H1 (cell line): ENCODE results near the gene GTSE1. TPM values are rescaled to one million over a fixed set of nuclear protein-coding genes. Genes with fewer than 3 reads are reported as not detected.

ENCODE experiments used
- CTCF ChIA-PET: fragments of 300-600 bp; sonication (Branson Sonifier 250); formaldehyde crosslinking; loops from one replicate; lab custom pipeline; 2021; ENCODE audit not compliant: partially characterized antibody; lab: Charles Lee
- POLR2A ChIA-PET: fragments of 300-600 bp; sonication (Branson Sonifier 250); formaldehyde crosslinking; loops from one replicate; lab custom pipeline; 2021; ENCODE audit warnings: inconsistent platforms; ENCODE audit not compliant: partially characterized antibody; lab: Charles Lee
- DNase-seq, 2 experiments: peaks; one replicate each; pipeline versions ENCODE4 v3.0.0 to v3.0.0-alpha.2; 2010 to 2022; ENCODE audit warnings: low spot score in 2 of 2, low read depth in 1 of 2, mixed read lengths in 1 of 2
- FAIRE-seq: peaks from 2 replicates; lab custom pipeline; 2011; peaks lifted over from hg19 to GRCh38; lab: Jason Lieb, UNC
- H2AFZ ChIP-seq: 2 replicates; pipeline ENCODE4 v1.8.1; 2012; ENCODE audit warnings: low read length, inconsistent platforms
- H2AK5ac ChIP-seq: 2 replicates; pipeline ENCODE4 v1.6.1; 2013; ENCODE audit warnings: low read depth, low read length
- H2BK120ac ChIP-seq: replicated peaks from 2 replicates; pipeline ENCODE3; 2013; ENCODE audit warnings: low read depth, low read length, inconsistent platforms
- H2BK12ac ChIP-seq: 2 replicates; pipeline ENCODE4 v1.6.1; 2013; ENCODE audit warnings: low read depth, low read length
- H2BK15ac ChIP-seq: 2 replicates; pipeline ENCODE4 v1.6.1; 2013; ENCODE audit warnings: low read length
- H2BK20ac ChIP-seq: 2 replicates; pipeline ENCODE4 v1.6.1; 2013; ENCODE audit warnings: low read length
- H2BK5ac ChIP-seq: 2 replicates; pipeline ENCODE4 v1.6.1; 2013; ENCODE audit warnings: low read depth, low read length
- H3K14ac ChIP-seq: 2 replicates; pipeline ENCODE4 v1.6.1; 2013; ENCODE audit warnings: inconsistent platforms; ENCODE audit not compliant: insufficient read length
- H3K18ac ChIP-seq: 2 replicates; pipeline ENCODE4 v1.6.1; 2013; ENCODE audit warnings: low read length; ENCODE audit errors: extremely low read depth
- H3K23ac ChIP-seq: 2 replicates; pipeline ENCODE4 v1.6.1; 2013; ENCODE audit warnings: inconsistent platforms; ENCODE audit not compliant: insufficient read length
- H3K23me2 ChIP-seq: 2 replicates; pipeline ENCODE4 v1.6.1; 2013; ENCODE audit warnings: low read depth, low read length
- H3K27ac ChIP-seq: 2 replicates; pipeline ENCODE4 v1.6.1; 2011; ENCODE audit warnings: low read depth, low read length, inconsistent platforms
- H3K27me3 ChIP-seq, 4 experiments: replicated peaks in 1 of 4; 1 replicate in 1 of 4; 2 replicates in 3 of 4; pipeline versions ENCODE4 v1.6.1 to v1.8.1; 2011 to 2013; ENCODE audit warnings: low read length in 3 of 4, mild to moderate bottlenecking in 3 of 4, inconsistent platforms in 2 of 4, mixed read lengths in 2 of 4, moderate library complexity in 1 of 4; ENCODE audit not compliant: control insufficient read depth in 3 of 4, insufficient read depth in 3 of 4; ENCODE audit errors: extremely low read depth in 1 of 4
- H3K36me3 ChIP-seq, 4 experiments: 2 replicates each; pipeline versions ENCODE4 v1.6.1 to v1.8.1; 2011 to 2013; ENCODE audit warnings: mild to moderate bottlenecking in 4 of 4, low read length in 3 of 4, moderate library complexity in 2 of 4, control low read depth in 1 of 4, inconsistent platforms in 1 of 4; ENCODE audit not compliant: insufficient read depth in 4 of 4, control insufficient read depth in 2 of 4
- H3K4ac ChIP-seq: replicated peaks from 2 replicates; pipeline ENCODE3; 2013; ENCODE audit warnings: low read length, low read depth, mixed read lengths, inconsistent platforms; ENCODE audit not compliant: insufficient read length
- H3K4me1 ChIP-seq, 4 experiments: replicated peaks in 1 of 4; 1 replicate in 1 of 4; 2 replicates in 3 of 4; pipeline versions ENCODE4 v1.6.1 to v1.8.1; 2011 to 2013; ENCODE audit warnings: low read length in 3 of 4, inconsistent platforms in 2 of 4, mixed read lengths in 1 of 4; ENCODE audit not compliant: insufficient read depth in 4 of 4, control insufficient read depth in 3 of 4
- H3K4me2 ChIP-seq, 2 experiments: 2 replicates each; pipeline versions ENCODE4 v1.6.1 to v1.8.1; 2011 to 2013; ENCODE audit warnings: low read depth in 2 of 2, low read length in 2 of 2, control low read depth in 1 of 2, inconsistent platforms in 1 of 2, mild to moderate bottlenecking in 1 of 2; ENCODE audit not compliant: insufficient read depth in 1 of 2
- H3K4me3 ChIP-seq, 4 experiments: fragments of 200-600, 300-600 bp in 1 of 4; sonication (generic), shearing (Covaris generic), sonication (Bioruptor Twin) in 1 of 4; 2 replicates each; pipeline versions ENCODE4 v1.5.1 to v1.8.1; 2011 to 2016; ENCODE audit warnings: low read length in 4 of 4, low read depth in 3 of 4, control low read depth in 2 of 4, inconsistent platforms in 2 of 4, mild to moderate bottlenecking in 2 of 4, mixed read lengths in 1 of 4, moderate library complexity in 1 of 4; ENCODE audit not compliant: insufficient read depth in 2 of 4; ENCODE audit errors: extremely low read depth in 1 of 4
- H3K56ac ChIP-seq: replicated peaks from 2 replicates; pipeline ENCODE3; 2013; ENCODE audit warnings: low read depth, mild to moderate bottlenecking, mixed read lengths, low read length, inconsistent platforms; ENCODE audit not compliant: insufficient read length
- H3K79me1 ChIP-seq: 2 replicates; pipeline ENCODE4 v1.6.1; 2013; ENCODE audit warnings: low read depth, low read length, control low read depth
- H3K79me2 ChIP-seq, 2 experiments: 2 replicates each; pipeline versions ENCODE4 v1.6.1 to v1.8.1; 2012 to 2013; ENCODE audit warnings: low read length in 2 of 2, mild to moderate bottlenecking in 2 of 2, inconsistent platforms in 1 of 2; ENCODE audit not compliant: insufficient read depth in 2 of 2, control insufficient read depth in 1 of 2
- H3K9ac ChIP-seq, 4 experiments: replicated peaks in 1 of 4; 1 replicate in 1 of 4; 2 replicates in 3 of 4; pipeline versions ENCODE4 v1.6.1 to v1.8.1; 2011 to 2013; ENCODE audit warnings: low read depth in 3 of 4, low read length in 3 of 4, control low read depth in 2 of 4, mild to moderate bottlenecking in 2 of 4, moderate library complexity in 2 of 4, inconsistent platforms in 1 of 4; ENCODE audit errors: extremely low read depth in 1 of 4
- H3K9me3 ChIP-seq, 2 experiments: 2 replicates each; pipeline versions ENCODE4 v1.6.1 to v1.8.1; 2012 to 2013; ENCODE audit warnings: mild to moderate bottlenecking in 2 of 2, moderate library complexity in 2 of 2, control low read depth in 1 of 2, inconsistent platforms in 1 of 2, low read depth in 1 of 2, low read length in 1 of 2, mixed read lengths in 1 of 2; ENCODE audit not compliant: insufficient read depth in 2 of 2
- H4K20me1 ChIP-seq, 2 experiments: replicated peaks in 1 of 2; 2 replicates each; pipeline versions ENCODE3 to v1.8.1; 2011 to 2013; ENCODE audit warnings: inconsistent platforms in 2 of 2, low read length in 2 of 2, mild to moderate bottlenecking in 1 of 2; ENCODE audit not compliant: insufficient read depth in 2 of 2, control insufficient read depth in 1 of 2
- H4K5ac ChIP-seq: 2 replicates; pipeline ENCODE4 v1.6.1; 2013; ENCODE audit warnings: low read length, low read depth, mixed read lengths, inconsistent platforms; ENCODE audit not compliant: insufficient read length
- H4K8ac ChIP-seq: 2 replicates; pipeline ENCODE4 v1.8.0; 2013; ENCODE audit warnings: mild to moderate bottlenecking, moderate library complexity, low read length, inconsistent platforms; ENCODE audit not compliant: insufficient read depth; ENCODE audit errors: extremely low read depth
- H4K91ac ChIP-seq: replicated peaks from 2 replicates; pipeline ENCODE3; 2013; ENCODE audit warnings: low read length, mixed read lengths, inconsistent platforms; ENCODE audit not compliant: insufficient read length
- CEBPB ChIP-seq: IDR thresholded peaks from 2 replicates; pipeline ENCODE4 v1.6.1; 2012; ENCODE audit warnings: low read depth, low read length
- EGR1 ChIP-seq: IDR thresholded peaks from 2 replicates; pipeline ENCODE4 v1.6.1; 2011; ENCODE audit warnings: low read depth, low read length, borderline replicate concordance
- GABPA ChIP-seq: IDR thresholded peaks from 2 replicates; pipeline ENCODE4 v1.6.1; 2011; ENCODE audit warnings: mild to moderate bottlenecking, low read length, moderate library complexity, borderline replicate concordance; ENCODE audit not compliant: insufficient read depth
- HDAC2 ChIP-seq, 2 experiments: fragments of 300-600 bp in 1 of 2; sonication (generic) in 1 of 2; IDR thresholded peaks; 2 replicates each; pipeline ENCODE4 v1.6.1; 2011 to 2012; ENCODE audit warnings: low read depth in 2 of 2, low read length in 2 of 2, mild to moderate bottlenecking in 2 of 2, moderate library complexity in 2 of 2, borderline replicate concordance in 1 of 2, inconsistent platforms in 1 of 2
- HDAC6 ChIP-seq: IDR thresholded peaks from one replicate; pipeline ENCODE4 v1.7.1; 2012; ENCODE audit warnings: low read depth, mild to moderate bottlenecking, inconsistent platforms, low read length, moderate library complexity
- KDM5A ChIP-seq: fragments of 200-600 bp; IDR thresholded peaks from 2 replicates; pipeline ENCODE4 v1.7.1; 2012; ENCODE audit warnings: mild to moderate bottlenecking, low read length, inconsistent platforms, mixed read lengths
- NRF1 ChIP-seq: IDR thresholded peaks from 2 replicates; pipeline ENCODE4 v1.6.1; 2011; ENCODE audit warnings: mild to moderate bottlenecking, low read depth, low read length, improper control_type of control experiment
- POLR2A ChIP-seq, 2 experiments: IDR thresholded peaks; 1 replicate in 1 of 2; 2 replicates in 1 of 2; pipeline ENCODE4 v1.6.1; 2011; ENCODE audit warnings: low read depth in 2 of 2, low read length in 2 of 2, mild to moderate bottlenecking in 2 of 2; ENCODE audit errors: control extremely low read depth in 1 of 2
- SIRT6 ChIP-seq: IDR thresholded peaks from one replicate; pipeline ENCODE4 v1.7.1; 2012; ENCODE audit warnings: low read length, inconsistent platforms
- WGBS, 2 experiments: shearing (Covaris generic) in 1 of 2; methylation state at CpG; one replicate each; pipeline versions ENCODE4 v1.1.6 to v1.1.7; 2013 to 2015; ENCODE audit warnings: low lambda C conversion rate in 2 of 2, mixed read lengths in 2 of 2, inconsistent platforms in 1 of 2, low coverage in 1 of 2, missing lambda C conversion rate in 1 of 2; ENCODE audit not compliant: insufficient replicate concordance in 2 of 2, insufficient coverage in 1 of 2, insufficient read length in 1 of 2; ENCODE audit errors: extremely low coverage in 1 of 2, missing lambda C conversion rate in 1 of 2; 5-methylcytosine and 5-hydroxymethylcytosine counted together
- polyA plus RNA-seq, 7 experiments: library from polyadenylated mRNA; depleted of rRNA in 3 of 7; stranded (reverse) in 5 of 7; unstranded in 2 of 7; fragments of >200 nt in 5 of 7; fragments of 200-250 nt in 2 of 7; gene quantifications; 1 replicate in 5 of 7; 2 replicates in 1 of 7; 4 replicates in 1 of 7; pipeline versions ENCODE4 v1.2.1 to v1.2.3, GENCODE V29; 2011 to 2013; ENCODE audit warnings: missing spikeins in 2 of 7, mixed read lengths in 2 of 7
- total RNA-seq: library from RNA; stranded (reverse); fragmentation: NEBNext Ultra II Directional; extraction: Animal tissue kit (Norgen Biotek cat#: 25700); gene quantifications from 2 replicates; pipeline ENCODE4 v1.2.1, GENCODE V29; 2021
- TF ChIP-seq, protein P1 (sequence below), 3 experiments: IDR thresholded peaks; 1 replicate in 2 of 3; 2 replicates in 1 of 3; pipeline versions ENCODE4 v1.5.1 to v1.6.1; 2011; ENCODE audit warnings: low read length in 3 of 3, mild to moderate bottlenecking in 3 of 3, inconsistent platforms in 2 of 3, low read depth in 1 of 3, moderate library complexity in 1 of 3; ENCODE audit not compliant: insufficient read depth in 1 of 3; ENCODE audit errors: control extremely low read depth in 1 of 3
- TF ChIP-seq, protein P2 (sequence below): IDR thresholded peaks from 2 replicates; pipeline ENCODE4 v1.6.1; 2012; ENCODE audit warnings: inconsistent platforms

The GTSE1 gene
- total and polyA plus RNA-seq, 2 of the 8 experiments (the other 6 are each of a cell fraction or from before 2014, with no cell fraction given): 17.5 to 38.6 TPM

DNA sequence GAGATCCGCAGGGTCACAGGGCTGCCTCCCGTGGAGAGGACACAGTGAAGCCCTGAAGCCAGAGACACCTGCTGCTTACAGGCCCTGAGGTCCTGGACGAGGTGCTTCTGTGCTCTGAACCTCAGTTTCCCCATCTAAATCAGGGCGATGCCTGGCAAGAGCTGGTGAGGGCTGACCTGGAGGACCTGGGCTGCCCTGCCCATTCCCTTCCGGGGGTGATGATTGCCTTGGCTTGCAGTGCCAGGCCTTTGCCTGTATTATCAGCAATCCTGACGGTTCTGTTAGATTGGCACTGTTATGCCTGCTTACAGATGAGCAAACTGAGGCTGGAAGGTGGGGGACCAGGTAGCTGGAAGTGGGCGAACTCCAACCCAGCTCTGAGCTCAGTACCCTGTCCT, 7.8 kb upstream of the GTSE1 start:
- no peaks in the 10 kb centered on the region for H3K27me3 ChIP-seq
- no peaks in the 10 kb centered on the region; the same call in 1 of the 2 replicates for H3K79me1 ChIP-seq
- no peak overlapping the region for H3K14ac ChIP-seq
- H2BK5ac ChIP-seq: no peak overlapping the region
- WGBS, 2 experiments: 92% methylated on average over 7 of the region's 7 CpGs; no CpG with 5 or more reads in 1 of the 2 experiments
- no peak overlapping the region for H3K9ac ChIP-seq
- no peak overlapping the region for H2BK12ac ChIP-seq
- H3K27ac ChIP-seq: no peak overlapping the region
- H2BK120ac ChIP-seq: no peak overlapping the region
- H4K91ac ChIP-seq: no peak overlapping the region
- no peaks in the 10 kb centered on the region for H3K9me3 ChIP-seq
- H4K20me1 ChIP-seq: peaks cover 0 to 3% of the 10 kb centered on the region in 2 experiments
- no peak overlapping the region for H4K5ac ChIP-seq
- TF ChIP-seq CEBPB: no peak
- TF ChIP-seq POLR2A (IDR thresholded peaks at IDR 0.05; ENCODE audit: control extremely low read depth in 1 of 2, low read depth in 2 of 2, low read length in 2 of 2): no peak
- TF ChIP-seq HDAC6: no peak
- TF ChIP-seq, protein P1, sequence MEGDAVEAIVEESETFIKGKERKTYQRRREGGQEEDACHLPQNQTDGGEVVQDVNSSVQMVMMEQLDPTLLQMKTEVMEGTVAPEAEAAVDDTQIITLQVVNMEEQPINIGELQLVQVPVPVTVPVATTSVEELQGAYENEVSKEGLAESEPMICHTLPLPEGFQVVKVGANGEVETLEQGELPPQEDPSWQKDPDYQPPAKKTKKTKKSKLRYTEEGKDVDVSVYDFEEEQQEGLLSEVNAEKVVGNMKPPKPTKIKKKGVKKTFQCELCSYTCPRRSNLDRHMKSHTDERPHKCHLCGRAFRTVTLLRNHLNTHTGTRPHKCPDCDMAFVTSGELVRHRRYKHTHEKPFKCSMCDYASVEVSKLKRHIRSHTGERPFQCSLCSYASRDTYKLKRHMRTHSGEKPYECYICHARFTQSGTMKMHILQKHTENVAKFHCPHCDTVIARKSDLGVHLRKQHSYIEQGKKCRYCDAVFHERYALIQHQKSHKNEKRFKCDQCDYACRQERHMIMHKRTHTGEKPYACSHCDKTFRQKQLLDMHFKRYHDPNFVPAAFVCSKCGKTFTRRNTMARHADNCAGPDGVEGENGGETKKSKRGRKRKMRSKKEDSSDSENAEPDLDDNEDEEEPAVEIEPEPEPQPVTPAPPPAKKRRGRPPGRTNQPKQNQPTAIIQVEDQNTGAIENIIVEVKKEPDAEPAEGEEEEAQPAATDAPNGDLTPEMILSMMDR (IDR thresholded peaks at IDR 0.05; ENCODE audit: control extremely low read depth in 1 of 3, insufficient read depth in 1 of 3, low read depth in 1 of 3, low read length in 3 of 3): no peak
- TF ChIP-seq, protein P2, sequence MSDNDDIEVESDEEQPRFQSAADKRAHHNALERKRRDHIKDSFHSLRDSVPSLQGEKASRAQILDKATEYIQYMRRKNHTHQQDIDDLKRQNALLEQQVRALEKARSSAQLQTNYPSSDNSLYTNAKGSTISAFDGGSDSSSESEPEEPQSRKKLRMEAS: no peak
- TF ChIP-seq GABPA: no peak
- no peak for TF ChIP-seq HDAC2 (IDR thresholded peaks at IDR 0.05; ENCODE audit: borderline replicate concordance in 1 of 2, low read depth in 2 of 2, low read length in 2 of 2)
- no peak for TF ChIP-seq NRF1
- no peak for TF ChIP-seq KDM5A
- no peak for TF ChIP-seq EGR1
- no peak for TF ChIP-seq SIRT6
- H3K4ac ChIP-seq: no peak overlapping the region
- no peak overlapping the region for H3K18ac ChIP-seq
- no peak overlapping the region for H2BK20ac ChIP-seq
- no peak overlapping the region for H3K4me3 ChIP-seq
- no peaks in the 10 kb centered on the region for H3K4me1 ChIP-seq
- no peak overlapping the region for H2AK5ac ChIP-seq
- no peaks in the 10 kb centered on the region for H3K79me2 ChIP-seq
- ChIA-PET POLR2A (interaction anchor here (1.2 kb wide), 1 partner anchor 9 kb away, joined by 4 read pairs; no protein-coding TSS in a partner anchor), CTCF (no interaction called here)
- no peak for DNase-seq
- H2BK15ac ChIP-seq: no peak overlapping the region
- no peak overlapping the region for H2AFZ ChIP-seq
- peaks cover 0 to 7% (median 1%) of the 10 kb centered on the region in 4 experiments; a peak in 3 of 8 replicates for H3K36me3 ChIP-seq
- no peak for FAIRE-seq
- H3K23ac ChIP-seq: no peak overlapping the region
- no peak overlapping the region for H3K56ac ChIP-seq
- no peak overlapping the region for H4K8ac ChIP-seq
- no peaks in the 10 kb centered on the region for H3K23me2 ChIP-seq
- H3K4me2 ChIP-seq: no peak overlapping the region
